Smooth muscle cell of bladder (primary cell): ENCODE measurements around the gene C16orf96. TPM values are rescaled to one million over a fixed set of nuclear protein-coding genes. Genes with fewer than 3 reads are reported as not detected.

Experiments
- total RNA-seq: library from RNA; depleted of rRNA; stranded (reverse); fragments of >200 nt; gene quantifications from 2 replicates; pipeline ENCODE4 v1.2.3, GENCODE V29; 2014

Gene C16orf96
- under 0.01 TPM in 2 replicates for total RNA-seq

GRCh38 chr16:4556112-4556511 is at the start of gene C16orf96:
TSS of gene C16orf96 (plus strand) at chr16:4556340. CDS start at chr16:4556490, 150 bp downstream.

GRCh38 chr16:4538350-4539235 is 17.5 kb upstream of the C16orf96 start, which contains the start of gene CDIP1:
TSS of gene CDIP1 (minus strand) at chr16:4538773. CDS start at chr16:4514130, 24,643 bp downstream.

GRCh38 chr16:4614571-4615383 is 58.6 kb downstream of the C16orf96 start, which contains the start of gene UBALD1:
TSS of gene UBALD1 (minus strand) at chr16:4614888. CDS start at chr16:4614797, 91 bp downstream.

GRCh38 chr16:4624015-4624826 is 68.1 kb downstream of the C16orf96 start, which contains the start of gene MGRN1:
TSS of gene MGRN1 (plus strand) at chr16:4624826. CDS start at chr16:4624961, 135 bp downstream.

Other genes starting within 250 kb of the C16orf96 start
- 1.7 and 2.4 TPM in 2 replicates for gene GLIS2, start 240.3 kb upstream of the C16orf96 start, total RNA-seq
- 25.5 and 26.9 TPM in 2 replicates for gene PAM16, start 205.0 kb upstream of the C16orf96 start, total RNA-seq
- gene VASN, start 184.5 kb upstream of the C16orf96 start, total RNA-seq: 86.0 and 107 TPM in 2 replicates
- 10.9 and 11.7 TPM in 2 replicates for gene CORO7, start 139.7 kb upstream of the C16orf96 start, total RNA-seq
- gene DNAJA3, start 130.5 kb upstream of the C16orf96 start, total RNA-seq: 48.2 and 57.3 TPM in 2 replicates
- gene NMRAL1, start 81.7 kb upstream of the C16orf96 start, total RNA-seq: 63.1 and 63.9 TPM in 2 replicates
- 42.4 and 59.2 TPM in 2 replicates for gene HMOX2, start 79.9 kb upstream of the C16orf96 start, total RNA-seq
- 6.8 and 10.2 TPM in 2 replicates for gene CDIP1, start 17.6 kb upstream of the C16orf96 start, total RNA-seq
- 3.8 and 4.5 TPM in 2 replicates for gene UBALD1, start 58.5 kb downstream of the C16orf96 start, total RNA-seq
- gene MGRN1, start 68.5 kb downstream of the C16orf96 start, total RNA-seq: 17.6 and 25.1 TPM in 2 replicates
- gene NUDT16L1, start 137.2 kb downstream of the C16orf96 start, total RNA-seq: 23.8 and 28.0 TPM in 2 replicates
- 26.0 and 32.0 TPM in 2 replicates for gene ANKS3, start 177.9 kb downstream of the C16orf96 start, total RNA-seq
- gene DNAAF8, start 178.2 kb downstream of the C16orf96 start, total RNA-seq: 1.4 and 1.7 TPM in 2 replicates
- 5.0 and 8.1 TPM in 2 replicates for gene ZNF500, start 210.8 kb downstream of the C16orf96 start, total RNA-seq
- gene SEPTIN12, start 232.0 kb downstream of the C16orf96 start, total RNA-seq: not detected in 2 replicates
- gene SMIM22, start 239.0 kb downstream of the C16orf96 start, total RNA-seq: not detected in 2 replicates
- 7.8 and 12.1 TPM in 2 replicates for gene ROGDI, start 246.3 kb downstream of the C16orf96 start, total RNA-seq